ENCODE data around the gene HLA-DQA1.

- no peak for TF ChIP-seq POLR2A (IDR thresholded peaks at IDR 0.05; ENCODE audit: extremely low read depth, insufficient read length)
- TF ChIP-seq CTCF (IDR thresholded peaks at IDR 0.05; ENCODE audit: low read depth, low read length): no peak
Measured at GRCh38 chr6:32643904-32644303, 6.7 kb downstream of the HLA-DQA1 start.

Data from NB4 (cell line).